ENCODE measurements around the gene OR10A6. TPM values are rescaled to one million over a fixed set of nuclear protein-coding genes. Genes with fewer than 3 reads are reported as not detected.

The OR10A6 gene
- total RNA-seq, 3 donors from 2014 or later = not detected

Other genes starting within 250 kb of the OR10A6 start
- gene OVCH2, start 224.8 kb downstream of the OR10A6 start, total RNA-seq = not detected
- gene OR5P2, start 134.3 kb downstream of the OR10A6 start, total RNA-seq = not detected
- gene OR5P3, start 100.4 kb downstream of the OR10A6 start, total RNA-seq = not detected
- gene OR10A3, start 10.4 kb upstream of the OR10A6 start, total RNA-seq = not detected
- not detected for gene NLRP10, start 34.2 kb upstream of the OR10A6 start, total RNA-seq
- gene EIF3F, start 56.1 kb upstream of the OR10A6 start, total RNA-seq = 100 to 1,000 TPM; 336 to 429 (median 342) TPM
- under 1 TPM; 0.14 to 0.43 (median 0.32) TPM for gene TUB, start 149.9 kb upstream of the OR10A6 start, total RNA-seq
- 10 to 100 TPM; 14.5 to 16.6 (median 15.2) TPM for gene RIC3, start 237.8 kb upstream of the OR10A6 start, total RNA-seq